ENCODE data around the gene JAM2. TPM values are rescaled to one million over a fixed set of nuclear protein-coding genes. Genes with fewer than 3 reads are reported as not detected.

JAM2 gene
- total RNA-seq, 1 experiment from 2014 or later, result 4.8 TPM

DNA sequence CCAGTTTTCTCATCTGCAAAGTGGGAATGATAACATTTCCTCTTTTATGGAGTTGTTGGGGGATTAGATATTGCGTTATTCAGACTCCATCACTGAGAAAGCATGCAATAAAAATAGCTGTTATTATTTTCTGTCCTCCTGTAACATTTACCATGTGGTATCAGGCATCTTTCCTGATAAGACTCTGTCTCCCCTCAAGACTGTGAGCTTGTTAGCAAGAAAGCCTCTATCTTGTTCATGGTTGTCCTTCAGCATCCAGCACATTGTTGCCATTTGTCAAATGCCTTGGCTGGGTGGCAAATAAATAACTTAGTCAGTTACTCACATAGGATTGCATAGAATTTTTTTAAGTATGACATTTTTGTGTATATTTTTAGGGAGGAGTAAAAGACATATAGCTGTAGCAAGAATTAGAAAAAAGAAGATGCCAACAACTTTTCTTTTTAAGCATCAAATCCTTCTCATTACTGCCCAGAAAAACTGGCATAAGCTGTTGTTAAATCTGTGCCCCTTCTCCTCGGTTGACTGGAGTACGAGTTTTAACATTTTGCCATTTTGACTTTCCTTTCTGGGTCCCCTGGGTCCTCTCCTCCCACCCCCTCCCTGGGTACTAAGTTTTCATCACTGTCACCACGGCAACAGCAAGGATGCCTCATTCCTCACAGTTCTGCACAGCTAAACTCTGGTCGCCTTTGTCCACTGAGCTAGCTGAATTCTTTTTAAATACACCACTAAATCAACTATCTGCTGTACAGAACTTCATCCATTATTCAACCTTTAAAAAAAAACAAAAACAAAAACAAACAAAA is 1.0 kb upstream of the JAM2 start:
- no peak overlapping the region for H3K27ac Mint-ChIP-seq

More for the DNA sequence above, 1.0 kb upstream of the JAM2 start:
- Mint-ChIP-seq H3K36me3 (no peaks in the 10 kb centered on the region), H3K4me3 (peak overlapping the region; percentile 71), H3K27me3 (ENCODE audit: low read depth) (peaks cover 35% of the 10 kb centered on the region), H3K9me3 (no peaks in the 10 kb centered on the region), H3K4me1 (peaks cover 17% of the 10 kb centered on the region)
- DNase-seq (ENCODE audit: low spot score), result no peak
- ChIA-PET CTCF (no interaction called here), POLR2A (no interaction called here)
- no peak for ATAC-seq
- TF ChIP-seq MXD4 (CRISPR knock-in tag; IDR thresholded peaks at IDR 0.05; ENCODE audit: borderline replicate concordance) (no peak), NR1H2 (CRISPR knock-in tag; IDR thresholded peaks at IDR 0.05) (no peak), SMAD4 (CRISPR knock-in tag; IDR thresholded peaks at IDR 0.05) (no peak), EMX1 (CRISPR knock-in tag; IDR thresholded peaks at IDR 0.05) (no peak), AR (CRISPR knock-in tag; IDR thresholded peaks at IDR 0.05) (no peak), OVOL2 (CRISPR knock-in tag; IDR thresholded peaks at IDR 0.05; ENCODE audit: borderline replicate concordance) (no peak), STAT6 (CRISPR knock-in tag; conservative IDR thresholded peaks at IDR 0.05; ENCODE audit: low read depth) (no peak), ZNF512 (CRISPR knock-in tag; IDR thresholded peaks at IDR 0.05; ENCODE audit: borderline replicate concordance) (no peak), ATF1 (CRISPR knock-in tag; IDR thresholded peaks at IDR 0.05) (no peak)
- TF ChIP-seq, protein P1, sequence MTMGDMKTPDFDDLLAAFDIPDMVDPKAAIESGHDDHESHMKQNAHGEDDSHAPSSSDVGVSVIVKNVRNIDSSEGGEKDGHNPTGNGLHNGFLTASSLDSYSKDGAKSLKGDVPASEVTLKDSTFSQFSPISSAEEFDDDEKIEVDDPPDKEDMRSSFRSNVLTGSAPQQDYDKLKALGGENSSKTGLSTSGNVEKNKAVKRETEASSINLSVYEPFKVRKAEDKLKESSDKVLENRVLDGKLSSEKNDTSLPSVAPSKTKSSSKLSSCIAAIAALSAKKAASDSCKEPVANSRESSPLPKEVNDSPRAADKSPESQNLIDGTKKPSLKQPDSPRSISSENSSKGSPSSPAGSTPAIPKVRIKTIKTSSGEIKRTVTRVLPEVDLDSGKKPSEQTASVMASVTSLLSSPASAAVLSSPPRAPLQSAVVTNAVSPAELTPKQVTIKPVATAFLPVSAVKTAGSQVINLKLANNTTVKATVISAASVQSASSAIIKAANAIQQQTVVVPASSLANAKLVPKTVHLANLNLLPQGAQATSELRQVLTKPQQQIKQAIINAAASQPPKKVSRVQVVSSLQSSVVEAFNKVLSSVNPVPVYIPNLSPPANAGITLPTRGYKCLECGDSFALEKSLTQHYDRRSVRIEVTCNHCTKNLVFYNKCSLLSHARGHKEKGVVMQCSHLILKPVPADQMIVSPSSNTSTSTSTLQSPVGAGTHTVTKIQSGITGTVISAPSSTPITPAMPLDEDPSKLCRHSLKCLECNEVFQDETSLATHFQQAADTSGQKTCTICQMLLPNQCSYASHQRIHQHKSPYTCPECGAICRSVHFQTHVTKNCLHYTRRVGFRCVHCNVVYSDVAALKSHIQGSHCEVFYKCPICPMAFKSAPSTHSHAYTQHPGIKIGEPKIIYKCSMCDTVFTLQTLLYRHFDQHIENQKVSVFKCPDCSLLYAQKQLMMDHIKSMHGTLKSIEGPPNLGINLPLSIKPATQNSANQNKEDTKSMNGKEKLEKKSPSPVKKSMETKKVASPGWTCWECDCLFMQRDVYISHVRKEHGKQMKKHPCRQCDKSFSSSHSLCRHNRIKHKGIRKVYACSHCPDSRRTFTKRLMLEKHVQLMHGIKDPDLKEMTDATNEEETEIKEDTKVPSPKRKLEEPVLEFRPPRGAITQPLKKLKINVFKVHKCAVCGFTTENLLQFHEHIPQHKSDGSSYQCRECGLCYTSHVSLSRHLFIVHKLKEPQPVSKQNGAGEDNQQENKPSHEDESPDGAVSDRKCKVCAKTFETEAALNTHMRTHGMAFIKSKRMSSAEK (CRISPR knock-in tag; IDR thresholded peaks at IDR 0.05; ENCODE audit: borderline replicate concordance), result no peak

Data from WTC11 (cell line).